Neural progenitor cell (in vitro differentiated cells): Measurements from ENCODE around the gene USP6. TPM values are rescaled to one million over a fixed set of nuclear protein-coding genes. Genes with fewer than 3 reads are reported as not detected.
"Not testable (repeated sequence)": the region's sequence is repeated elsewhere in the genome, so short reads cannot be mapped to it uniquely, and the experiment has no call there.

ENCODE experiments used
- DNase-seq: peaks from one replicate; pipeline ENCODE4 v3.0.0-alpha.2; 2016; ENCODE audit warnings: low spot score
- H2AFZ ChIP-seq: fragments of 200-600 bp; sonication (generic); replicated peaks from 2 replicates; pipeline ENCODE4 v1.6.1; 2016; ENCODE audit warnings: antibody characterized with exemption
- H3F3A ChIP-seq: fragments of 200-600 bp; sonication (generic); 2 replicates; pipeline ENCODE4 v1.6.1; 2016; ENCODE audit warnings: antibody characterized with exemption, low read depth
- H3K27ac ChIP-seq: fragments of 200-600 bp; sonication (generic); 2 replicates; pipeline ENCODE4 v1.5.1; 2016; ENCODE audit warnings: mild to moderate bottlenecking
- H3K27me3 ChIP-seq: fragments of 200-600 bp; sonication (generic); 2 replicates; pipeline ENCODE4 v1.6.1; 2016; ENCODE audit warnings: mild to moderate bottlenecking, moderate library complexity
- H3K36me3 ChIP-seq: fragments of 200-600 bp; sonication (generic); 2 replicates; pipeline ENCODE4 v1.5.1; 2016
- H3K4me1 ChIP-seq: fragments of 200-600 bp; sonication (generic); 2 replicates; pipeline ENCODE4 v1.6.1; 2016; ENCODE audit warnings: mixed run types
- H3K4me2 ChIP-seq: fragments of 200-600 bp; sonication (generic); 2 replicates; pipeline ENCODE4 v1.6.1; 2016
- H3K4me3 ChIP-seq: fragments of 200-600 bp; sonication (generic); 2 replicates; pipeline ENCODE4 v1.5.1; 2016
- H3K79me2 ChIP-seq: fragments of 200-600 bp; sonication (generic); 2 replicates; pipeline ENCODE4 v1.6.1; 2016; ENCODE audit warnings: low read depth
- H3K9ac ChIP-seq: fragments of 200-600 bp; sonication (generic); 2 replicates; pipeline ENCODE4 v1.6.1; 2016
- H3K9me3 ChIP-seq: fragments of 200-600 bp; sonication (generic); 2 replicates; pipeline ENCODE4 v1.5.1; 2016; ENCODE audit warnings: low read depth
- H4K20me1 ChIP-seq: fragments of 200-600 bp; sonication (generic); 2 replicates; pipeline ENCODE4 v1.6.1; 2016; ENCODE audit warnings: low read depth
- H3K27ac Mint-ChIP-seq: 3 replicates; pipeline ENCODE4 v1.8.0; 2021; ENCODE audit warnings: mixed read lengths
- H3K27me3 Mint-ChIP-seq: 2 replicates; pipeline ENCODE4 v1.8.0; 2022; ENCODE audit warnings: low read depth, mild to moderate bottlenecking, inconsistent platforms, moderate library complexity, mixed read lengths; ENCODE audit not compliant: insufficient read depth
- H3K36me3 Mint-ChIP-seq: 3 replicates; pipeline ENCODE4 v1.8.0; 2021; ENCODE audit warnings: mixed read lengths
- H3K4me1 Mint-ChIP-seq: 3 replicates; pipeline ENCODE4 v1.8.0; 2021; ENCODE audit warnings: mixed read lengths
- H3K4me3 Mint-ChIP-seq: 3 replicates; pipeline ENCODE4 v1.8.0; 2021; ENCODE audit warnings: mild to moderate bottlenecking, moderate library complexity, mixed read lengths
- H3K9me3 Mint-ChIP-seq: 3 replicates; pipeline ENCODE4 v1.8.0; 2020; ENCODE audit warnings: mixed read lengths
- EZH2 ChIP-seq: fragments of 200-600 bp; sonication (generic); IDR thresholded peaks from 2 replicates; pipeline ENCODE4 v1.6.1; 2017; ENCODE audit warnings: antibody characterized with exemption, mild to moderate bottlenecking, moderate library complexity
- EZH2phosphoT487 ChIP-seq: fragments of 200-600 bp; sonication (generic); IDR thresholded peaks from 2 replicates; pipeline ENCODE4 v1.6.1; 2017; ENCODE audit warnings: antibody characterized with exemption
- total RNA-seq: library from RNA; depleted of rRNA; stranded (reverse); fragments of >200 nt; gene quantifications from 2 replicates; pipeline ENCODE4 v1.2.3, GENCODE V29; 2015; ENCODE audit warnings: low replicate concordance
- TF ChIP-seq, protein P1 (sequence below): fragments of 200-600 bp; sonication (generic); IDR thresholded peaks from 2 replicates; pipeline ENCODE4 v1.5.1; 2017; ENCODE audit warnings: antibody characterized with exemption, mild to moderate bottlenecking

USP6 gene
- total RNA-seq, 1 donor from 2014 or later = 0.17 TPM

- H3K27ac Mint-ChIP-seq, H3K27me3 ChIP-seq, H3K4me1 Mint-ChIP-seq, H3K4me3 ChIP-seq, H4K20me1 ChIP-seq, H3K9me3 ChIP-seq, H3K36me3 ChIP-seq, H3K9ac ChIP-seq, DNase-seq, H3K4me2 ChIP-seq, H3F3A ChIP-seq, H2AFZ ChIP-seq, H3K79me2 ChIP-seq, H3K4me3 Mint-ChIP-seq, H3K27ac ChIP-seq, H3K4me1 ChIP-seq, H3K27me3 Mint-ChIP-seq, H3K36me3 Mint-ChIP-seq, H3K9me3 Mint-ChIP-seq: not testable (repeated sequence)
These were observed 14.4 kb downstream of the USP6 start for GRCh38 chr17:5130261-5130660.

DNA sequence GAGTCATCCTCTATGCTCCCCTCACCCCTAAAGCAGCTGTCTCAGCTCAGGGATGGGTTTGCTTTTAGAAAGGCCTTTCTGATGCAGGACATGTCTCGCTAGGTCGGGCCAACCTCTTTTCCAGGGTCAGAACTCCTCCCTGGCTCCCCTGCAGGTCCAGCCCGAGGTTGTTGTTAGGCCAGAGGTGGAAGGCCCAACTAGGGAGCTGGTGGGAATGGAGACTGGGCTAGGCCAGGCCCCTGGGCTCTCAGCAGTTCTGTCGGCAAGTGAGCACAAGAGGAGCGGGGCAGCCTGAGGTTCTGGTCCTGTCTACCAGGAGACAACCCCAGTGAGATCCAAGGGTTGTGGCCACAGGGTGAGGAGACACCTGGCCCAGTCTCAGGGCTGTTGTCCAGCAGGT lies 14.9 kb downstream of the USP6 start:
- not testable (repeated sequence) for H3K9me3 ChIP-seq, H3K27me3 ChIP-seq, H3K9me3 Mint-ChIP-seq, H4K20me1 ChIP-seq, H3K36me3 ChIP-seq, H3K27me3 Mint-ChIP-seq, H3F3A ChIP-seq, DNase-seq, H2AFZ ChIP-seq, H3K27ac ChIP-seq, H3K4me3 Mint-ChIP-seq, H3K4me2 ChIP-seq, H3K36me3 Mint-ChIP-seq, H3K4me3 ChIP-seq, H3K9ac ChIP-seq, H3K27ac Mint-ChIP-seq, H3K4me1 Mint-ChIP-seq, H3K4me1 ChIP-seq, H3K79me2 ChIP-seq

- Histone ChIP-seq H4K20me1 (no peaks in the 10 kb centered on the region), H3K27ac (no peak overlapping the region), H2AFZ (no peak overlapping the region), H3K79me2 (no peaks in the 10 kb centered on the region), H3K4me1 (no peaks in the 10 kb centered on the region), H3K36me3 (no peaks in the 10 kb centered on the region), H3K4me3 (no peak overlapping the region), H3F3A (no peaks in the 10 kb centered on the region), H3K9me3 (no peaks in the 10 kb centered on the region), H3K9ac (no peak overlapping the region), H3K27me3 (no peaks in the 10 kb centered on the region), H3K4me2 (no peak overlapping the region)
- DNase-seq = no peak
- Mint-ChIP-seq H3K9me3 (peaks cover 2% of the 10 kb centered on the region), H3K4me3 (no peak overlapping the region), H3K36me3 (no peaks in the 10 kb centered on the region), H3K27ac (no peak overlapping the region), H3K4me1 (no peaks in the 10 kb centered on the region), H3K27me3 (peaks cover 3% of the 10 kb centered on the region)
- TF ChIP-seq EZH2 (no peak), EZH2phosphoT487 (no peak)
- TF ChIP-seq, protein P1, sequence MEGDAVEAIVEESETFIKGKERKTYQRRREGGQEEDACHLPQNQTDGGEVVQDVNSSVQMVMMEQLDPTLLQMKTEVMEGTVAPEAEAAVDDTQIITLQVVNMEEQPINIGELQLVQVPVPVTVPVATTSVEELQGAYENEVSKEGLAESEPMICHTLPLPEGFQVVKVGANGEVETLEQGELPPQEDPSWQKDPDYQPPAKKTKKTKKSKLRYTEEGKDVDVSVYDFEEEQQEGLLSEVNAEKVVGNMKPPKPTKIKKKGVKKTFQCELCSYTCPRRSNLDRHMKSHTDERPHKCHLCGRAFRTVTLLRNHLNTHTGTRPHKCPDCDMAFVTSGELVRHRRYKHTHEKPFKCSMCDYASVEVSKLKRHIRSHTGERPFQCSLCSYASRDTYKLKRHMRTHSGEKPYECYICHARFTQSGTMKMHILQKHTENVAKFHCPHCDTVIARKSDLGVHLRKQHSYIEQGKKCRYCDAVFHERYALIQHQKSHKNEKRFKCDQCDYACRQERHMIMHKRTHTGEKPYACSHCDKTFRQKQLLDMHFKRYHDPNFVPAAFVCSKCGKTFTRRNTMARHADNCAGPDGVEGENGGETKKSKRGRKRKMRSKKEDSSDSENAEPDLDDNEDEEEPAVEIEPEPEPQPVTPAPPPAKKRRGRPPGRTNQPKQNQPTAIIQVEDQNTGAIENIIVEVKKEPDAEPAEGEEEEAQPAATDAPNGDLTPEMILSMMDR = no peak
These were observed 15.4 kb downstream of the USP6 start for GRCh38 chr17:5131146-5131715.

DNA sequence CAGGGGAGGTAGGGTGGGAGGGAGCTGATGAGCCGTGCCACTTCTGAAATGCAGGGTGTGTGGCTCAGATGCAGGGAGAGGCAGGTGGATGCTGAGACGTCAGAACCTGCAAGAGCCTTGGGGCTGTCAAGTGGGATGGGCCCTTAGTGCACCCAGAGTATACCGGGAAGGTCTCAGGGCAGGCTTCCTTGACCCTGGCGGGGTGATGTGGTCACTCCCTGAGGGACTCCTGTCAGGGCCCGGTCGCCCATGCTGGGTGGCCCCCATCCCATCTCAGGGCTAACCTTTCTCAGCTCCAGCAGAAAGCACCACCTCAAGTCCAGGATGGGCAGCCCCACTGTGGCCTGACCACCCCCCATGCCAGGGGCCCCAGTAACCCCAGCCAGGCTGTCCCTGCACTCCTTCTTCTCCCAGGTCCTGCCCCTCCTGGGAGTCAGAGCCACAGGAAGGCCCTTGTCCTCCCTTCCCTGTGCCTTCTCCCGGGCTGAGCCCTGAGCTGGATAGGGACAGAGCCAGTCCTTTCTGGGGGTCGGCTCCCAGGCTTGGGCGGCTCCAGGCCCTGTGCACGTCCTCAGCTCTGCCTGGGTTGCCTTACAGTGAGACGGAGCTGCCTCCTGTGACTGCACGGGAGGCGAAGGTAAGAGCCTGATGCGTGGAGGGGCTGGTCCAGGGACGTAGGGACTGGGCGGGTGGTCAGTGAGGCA lies 16.1 kb downstream of the USP6 start:
- peak overlapping the region; percentile 15 for H3K4me3 Mint-ChIP-seq
- not testable (repeated sequence) for H4K20me1 ChIP-seq, H3K27ac Mint-ChIP-seq, DNase-seq, H3K9me3 ChIP-seq, H3K36me3 ChIP-seq, H3K36me3 Mint-ChIP-seq, H3K79me2 ChIP-seq, H3K27me3 Mint-ChIP-seq, H3K9ac ChIP-seq, H3K4me2 ChIP-seq, H3K27me3 ChIP-seq, H3K9me3 Mint-ChIP-seq, H3K27ac ChIP-seq, H3K4me1 Mint-ChIP-seq, H3K4me3 ChIP-seq, H3F3A ChIP-seq, H3K4me1 ChIP-seq, H2AFZ ChIP-seq

- not testable (repeated sequence) for H3K9me3 ChIP-seq, H4K20me1 ChIP-seq, H3K4me3 Mint-ChIP-seq, H3K36me3 ChIP-seq, H3K79me2 ChIP-seq, H3F3A ChIP-seq, H3K9ac ChIP-seq, H3K4me1 Mint-ChIP-seq, H3K27me3 Mint-ChIP-seq, H3K36me3 Mint-ChIP-seq, H3K4me1 ChIP-seq, H3K27ac ChIP-seq, H2AFZ ChIP-seq, H3K4me2 ChIP-seq, H3K4me3 ChIP-seq, H3K9me3 Mint-ChIP-seq, H3K27ac Mint-ChIP-seq, H3K27me3 ChIP-seq, DNase-seq
These were observed 16.8 kb downstream of the USP6 start for GRCh38 chr17:5132503-5133225.
